Measurements from ENCODE around the gene GRK1. TPM values are rescaled to one million over a fixed set of nuclear protein-coding genes. Genes with fewer than 3 reads are reported as not detected.

The GRK1 gene
- total and polyA plus RNA-seq, 2 of the 13 experiments (the other 11 are each of a cell fraction or from before 2014, with no cell fraction given): 0.07 to 0.12 TPM

- in situ Hi-C loops (cut with HindIII; ENCODE audit: extremely low pct_ligation_motif_present, low pct_unique_long_range_greater_than_20kb): no loop called here
- ATAC-seq (no peak), FAIRE-seq (no peak), DNase-seq (ENCODE audit: low spot score) (no peak)
- TF ChIP-seq, protein P1, sequence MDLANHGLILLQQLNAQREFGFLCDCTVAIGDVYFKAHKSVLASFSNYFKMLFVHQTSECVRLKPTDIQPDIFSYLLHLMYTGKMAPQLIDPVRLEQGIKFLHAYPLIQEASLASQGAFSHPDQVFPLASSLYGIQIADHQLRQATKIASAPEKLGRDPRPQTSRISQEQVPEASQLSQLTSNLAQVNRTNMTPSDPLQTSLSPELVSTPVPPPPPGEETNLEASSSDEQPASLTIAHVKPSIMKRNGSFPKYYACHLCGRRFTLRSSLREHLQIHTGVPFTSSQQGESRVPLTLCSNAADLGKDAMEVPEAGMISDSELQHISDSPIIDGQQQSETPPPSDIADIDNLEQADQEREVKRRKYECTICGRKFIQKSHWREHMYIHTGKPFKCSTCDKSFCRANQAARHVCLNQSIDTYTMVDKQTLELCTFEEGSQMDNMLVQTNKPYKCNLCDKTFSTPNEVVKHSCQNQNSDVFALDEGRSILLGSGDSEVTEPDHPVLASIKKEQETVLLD (CRISPR knock-in tag; IDR thresholded peaks at IDR 0.05; ENCODE audit: low read depth): no peak
- TF ChIP-seq SP1 (IDR thresholded peaks at IDR 0.05): no peak
- TF ChIP-seq SP1 (CRISPR knock-in tag; IDR thresholded peaks at IDR 0.05): no peak
- TF ChIP-seq KLF11 (CRISPR knock-in tag; IDR thresholded peaks at IDR 0.05): no peak
- TF ChIP-seq ZNF672 (CRISPR knock-in tag; IDR thresholded peaks at IDR 0.05): no peak
- TF ChIP-seq ZNF280B (CRISPR knock-in tag; IDR thresholded peaks at IDR 0.05; ENCODE audit: borderline replicate concordance): no peak
- TF ChIP-seq NONO (IDR thresholded peaks at IDR 0.05): no peak
- TF ChIP-seq NONO (CRISPR knock-in tag; conservative IDR thresholded peaks at IDR 0.05): no peak
- TF ChIP-seq HNRNPLL (IDR thresholded peaks at IDR 0.05; ENCODE audit: low read depth, low read length, poor library complexity, severe bottlenecking): no peak
- TF ChIP-seq ZNF430 (CRISPR knock-in tag; IDR thresholded peaks at IDR 0.05): no peak
- no peak for TF ChIP-seq SOX5 (CRISPR knock-in tag; IDR thresholded peaks at IDR 0.05; ENCODE audit: borderline replicate concordance)
- TF ChIP-seq FIP1L1 (IDR thresholded peaks at IDR 0.05; ENCODE audit: borderline replicate concordance, insufficient read depth, low read depth, low read length): no peak
- no peak for TF ChIP-seq NCOA2 (CRISPR knock-in tag; IDR thresholded peaks at IDR 0.05)
- TF ChIP-seq, protein P2, sequence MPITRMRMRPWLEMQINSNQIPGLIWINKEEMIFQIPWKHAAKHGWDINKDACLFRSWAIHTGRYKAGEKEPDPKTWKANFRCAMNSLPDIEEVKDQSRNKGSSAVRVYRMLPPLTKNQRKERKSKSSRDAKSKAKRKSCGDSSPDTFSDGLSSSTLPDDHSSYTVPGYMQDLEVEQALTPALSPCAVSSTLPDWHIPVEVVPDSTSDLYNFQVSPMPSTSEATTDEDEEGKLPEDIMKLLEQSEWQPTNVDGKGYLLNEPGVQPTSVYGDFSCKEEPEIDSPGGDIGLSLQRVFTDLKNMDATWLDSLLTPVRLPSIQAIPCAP (CRISPR knock-in tag; IDR thresholded peaks at IDR 0.05; ENCODE audit: low read depth): no peak
- TF ChIP-seq SRSF1 (optimal IDR thresholded peaks at IDR 0.05; ENCODE audit: low read depth, low read length): no peak
- POLR2A ChIA-PET: no interaction called here
- Histone ChIP-seq H3K27ac (ENCODE audit: extremely low read length, insufficient read depth, low read length) (no peak overlapping the region), H3K36me3 (replicated peaks in 1 of 2; ENCODE audit: control insufficient read depth in 1 of 2, insufficient read depth in 2 of 2, low read length in 2 of 2) (no peaks in the 10 kb centered on the region), H3K79me2 (ENCODE audit: insufficient read depth, low read length) (no peaks in the 10 kb centered on the region), H3K4me1 (ENCODE audit: insufficient read depth, low read length) (peaks cover 18% of the 10 kb centered on the region), H4K20me1 (ENCODE audit: insufficient read depth, low read length) (no peaks in the 10 kb centered on the region), H3K9ac (ENCODE audit: insufficient read depth, low read depth, low read length) (no peak overlapping the region), H3K4me2 (ENCODE audit: low read depth, low read length) (no peak overlapping the region), H3K9me3 (ENCODE audit: low read length) (no peaks in the 10 kb centered on the region), H3K27me3 (ENCODE audit: control insufficient read depth in 1 of 2, insufficient read depth in 2 of 2, low read length in 2 of 2) (peaks cover 8 to 31% of the 10 kb centered on the region in 2 experiments; a peak in 4 of 5 replicates), H2AFZ (ENCODE audit: low read length) (no peak overlapping the region), H3K4me3 (replicated peaks in 1 of 3; ENCODE audit: insufficient read depth in 1 of 3, low read depth in 2 of 3, low read length in 3 of 3) (no peak overlapping the region)
- 81% methylated on average over 8 of the region's 26 CpGs for WGBS (ENCODE audit: low lambda C conversion rate)
- no TSS peak for BruUV-seq (replicated peaks)
- CTCF ChIA-PET (ENCODE audit: low intra/inter-chr PET ratio, low total read pairs): no interaction called here
- intact Hi-C loops (cut with micrococcal nuclease; ENCODE audit: unreplicated experiment): no loop called here
Observed at GRCh38 chr13:113734099-113734825, 67.2 kb downstream of the GRK1 start.

All from HepG2 (cell line).